NB4 (cell line): ENCODE results near the gene KCNQ1.

ENCODE experiments used
- DNase-seq: peaks from one replicate; pipeline ENCODE4 v3.0.0; 2010; ENCODE audit warnings: low read depth
- H3K4me3 ChIP-seq: one replicate; pipeline ENCODE4 v1.5.1; 2011; ENCODE audit warnings: mild to moderate bottlenecking, low read depth, low read length, moderate library complexity
- MYC ChIP-seq: IDR thresholded peaks from 2 replicates; pipeline ENCODE4 v1.6.1; 2011; ENCODE audit warnings: low read depth, low read length
- POLR2A ChIP-seq: IDR thresholded peaks from 2 replicates; pipeline ENCODE4 v1.6.1; 2011; ENCODE audit warnings: mild to moderate bottlenecking; ENCODE audit not compliant: insufficient read length; ENCODE audit errors: extremely low read depth
- TF ChIP-seq, protein P1 (sequence below): IDR thresholded peaks from one replicate; pipeline ENCODE4 v1.5.1; 2012; ENCODE audit warnings: low read depth, low read length
- TF ChIP-seq, protein P2 (sequence below): IDR thresholded peaks from 2 replicates; pipeline ENCODE4 v1.6.1; 2011; ENCODE audit warnings: low read depth, low read length

KCNQ1 gene

DNA sequence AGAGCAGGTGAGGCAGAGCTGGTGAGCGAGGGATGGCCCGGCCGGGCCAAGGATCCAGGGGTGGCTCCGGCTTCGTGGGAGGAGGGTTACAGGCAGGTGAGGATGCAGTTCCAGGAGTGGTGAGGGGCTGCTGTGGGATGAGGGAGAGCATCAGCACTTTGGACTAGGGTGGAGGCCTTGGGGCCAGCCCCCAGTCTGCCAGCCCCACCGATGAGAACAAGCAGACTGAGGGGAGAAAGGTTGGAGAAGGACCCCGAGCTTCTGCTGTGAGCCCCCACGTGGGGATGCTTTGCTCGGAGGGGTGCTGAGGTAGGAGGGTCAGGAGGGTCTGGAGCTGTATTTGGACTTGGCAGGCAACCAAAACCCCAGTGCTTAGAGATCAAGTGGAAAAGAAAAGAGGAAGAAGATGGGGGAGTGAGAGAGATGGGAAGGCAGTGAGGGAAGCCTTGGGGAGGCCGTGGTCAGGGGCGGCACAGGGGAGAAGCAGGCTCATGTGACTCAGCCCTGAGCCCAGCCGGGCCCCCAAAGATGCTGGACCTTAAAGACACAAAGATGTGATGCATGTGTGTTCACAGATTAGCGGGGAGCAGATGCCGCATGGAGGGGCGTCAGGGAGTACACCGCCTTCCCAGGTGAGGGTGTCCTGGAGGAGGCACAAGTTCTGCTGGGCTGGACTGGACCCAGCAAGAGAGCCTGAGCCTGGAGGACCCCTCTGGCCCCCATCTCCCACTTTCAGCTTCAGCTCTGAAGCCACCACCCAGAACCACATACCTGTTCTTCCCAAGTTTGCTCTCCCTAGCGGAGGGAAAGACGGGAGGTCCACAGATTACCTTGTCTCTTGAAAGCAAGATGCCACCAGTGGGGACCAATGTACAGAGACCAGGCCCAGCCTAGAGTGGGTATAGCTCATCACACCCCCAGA lies 349.5 kb downstream of the KCNQ1 start:
- peak; percentile 70 for DNase-seq
- no peak overlapping the region for H3K4me3 ChIP-seq
- TF ChIP-seq, protein P1, sequence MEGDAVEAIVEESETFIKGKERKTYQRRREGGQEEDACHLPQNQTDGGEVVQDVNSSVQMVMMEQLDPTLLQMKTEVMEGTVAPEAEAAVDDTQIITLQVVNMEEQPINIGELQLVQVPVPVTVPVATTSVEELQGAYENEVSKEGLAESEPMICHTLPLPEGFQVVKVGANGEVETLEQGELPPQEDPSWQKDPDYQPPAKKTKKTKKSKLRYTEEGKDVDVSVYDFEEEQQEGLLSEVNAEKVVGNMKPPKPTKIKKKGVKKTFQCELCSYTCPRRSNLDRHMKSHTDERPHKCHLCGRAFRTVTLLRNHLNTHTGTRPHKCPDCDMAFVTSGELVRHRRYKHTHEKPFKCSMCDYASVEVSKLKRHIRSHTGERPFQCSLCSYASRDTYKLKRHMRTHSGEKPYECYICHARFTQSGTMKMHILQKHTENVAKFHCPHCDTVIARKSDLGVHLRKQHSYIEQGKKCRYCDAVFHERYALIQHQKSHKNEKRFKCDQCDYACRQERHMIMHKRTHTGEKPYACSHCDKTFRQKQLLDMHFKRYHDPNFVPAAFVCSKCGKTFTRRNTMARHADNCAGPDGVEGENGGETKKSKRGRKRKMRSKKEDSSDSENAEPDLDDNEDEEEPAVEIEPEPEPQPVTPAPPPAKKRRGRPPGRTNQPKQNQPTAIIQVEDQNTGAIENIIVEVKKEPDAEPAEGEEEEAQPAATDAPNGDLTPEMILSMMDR = no peak

DNA sequence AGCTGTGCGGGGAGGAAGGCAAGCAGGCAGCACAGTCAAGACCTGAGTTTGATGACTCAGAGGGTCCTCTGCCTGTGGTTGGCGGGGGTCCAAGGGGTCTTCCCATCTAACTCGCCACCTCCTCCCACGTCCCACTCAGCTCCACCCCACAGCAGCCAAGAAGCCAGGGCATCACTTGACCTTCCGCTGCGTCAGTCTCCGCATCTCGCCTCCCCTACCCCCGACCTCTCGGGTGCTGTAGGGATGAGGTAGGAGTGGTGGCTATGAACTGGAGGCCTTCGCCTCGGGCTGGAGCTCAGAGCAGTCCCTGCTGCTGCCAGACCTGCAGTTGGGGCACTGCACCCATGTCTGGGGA lies 350.1 kb downstream of the KCNQ1 start:
- TF ChIP-seq, protein P2, sequence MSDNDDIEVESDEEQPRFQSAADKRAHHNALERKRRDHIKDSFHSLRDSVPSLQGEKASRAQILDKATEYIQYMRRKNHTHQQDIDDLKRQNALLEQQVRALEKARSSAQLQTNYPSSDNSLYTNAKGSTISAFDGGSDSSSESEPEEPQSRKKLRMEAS = no peak
- TF ChIP-seq POLR2A (no peak), MYC (no peak)
- TF ChIP-seq, protein P1 = no peak
- no peak overlapping the region for H3K4me3 ChIP-seq
- DNase-seq = no peak

DNA sequence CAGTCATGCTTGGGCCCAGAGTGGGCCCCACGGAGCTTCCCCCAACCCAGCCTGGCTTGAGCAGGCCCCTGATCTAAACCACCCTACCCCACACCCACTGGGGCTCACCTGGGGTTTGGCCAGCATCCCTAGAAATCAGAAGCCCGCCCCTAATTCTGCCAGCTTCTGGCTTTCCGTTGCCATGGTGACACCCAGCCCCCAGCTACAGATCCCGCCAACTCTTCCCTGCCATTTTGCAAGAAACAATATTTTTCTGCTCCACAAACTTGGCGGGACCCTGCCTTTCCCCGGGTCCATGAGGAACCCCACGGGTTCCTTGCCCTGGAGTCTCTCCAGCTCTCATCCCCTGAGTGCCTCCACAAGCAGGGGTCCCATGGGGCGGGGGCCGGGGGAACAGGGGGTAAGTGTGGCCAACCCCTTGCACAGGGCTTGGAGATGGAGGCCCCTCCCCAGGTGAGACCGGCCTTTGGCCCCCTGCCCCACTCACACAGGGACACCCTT lies 350.7 kb downstream of the KCNQ1 start:
- no peak for TF ChIP-seq MYC
- TF ChIP-seq, protein P1 = no peak
- TF ChIP-seq, protein P2 = no peak
- TF ChIP-seq POLR2A = no peak
- DNase-seq = no peak
- no peak overlapping the region for H3K4me3 ChIP-seq

DNA sequence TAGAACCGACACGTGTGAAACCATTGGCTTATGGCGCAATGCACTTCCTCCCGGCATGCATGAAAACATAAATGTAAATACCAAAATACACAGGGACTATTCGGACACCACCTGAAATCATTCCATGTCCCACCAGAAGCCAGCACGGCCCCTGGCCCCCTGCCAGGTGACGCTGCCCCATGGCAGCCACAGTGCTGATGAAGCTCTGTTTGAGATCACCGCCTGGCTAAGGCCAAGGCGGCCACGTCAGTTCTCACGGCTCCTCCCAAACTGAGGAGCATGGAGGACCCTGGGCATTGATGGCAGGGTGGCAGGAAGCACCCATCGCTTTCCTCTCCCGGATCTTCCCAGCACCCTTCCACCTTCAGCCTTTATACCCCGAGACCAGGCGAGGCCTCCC lies 351.3 kb downstream of the KCNQ1 start:
- TF ChIP-seq, protein P2 = no peak
- TF ChIP-seq, protein P1 = no peak
- TF ChIP-seq MYC (no peak), POLR2A (no peak)
- H3K4me3 ChIP-seq = no peak overlapping the region
- no peak for DNase-seq

DNA sequence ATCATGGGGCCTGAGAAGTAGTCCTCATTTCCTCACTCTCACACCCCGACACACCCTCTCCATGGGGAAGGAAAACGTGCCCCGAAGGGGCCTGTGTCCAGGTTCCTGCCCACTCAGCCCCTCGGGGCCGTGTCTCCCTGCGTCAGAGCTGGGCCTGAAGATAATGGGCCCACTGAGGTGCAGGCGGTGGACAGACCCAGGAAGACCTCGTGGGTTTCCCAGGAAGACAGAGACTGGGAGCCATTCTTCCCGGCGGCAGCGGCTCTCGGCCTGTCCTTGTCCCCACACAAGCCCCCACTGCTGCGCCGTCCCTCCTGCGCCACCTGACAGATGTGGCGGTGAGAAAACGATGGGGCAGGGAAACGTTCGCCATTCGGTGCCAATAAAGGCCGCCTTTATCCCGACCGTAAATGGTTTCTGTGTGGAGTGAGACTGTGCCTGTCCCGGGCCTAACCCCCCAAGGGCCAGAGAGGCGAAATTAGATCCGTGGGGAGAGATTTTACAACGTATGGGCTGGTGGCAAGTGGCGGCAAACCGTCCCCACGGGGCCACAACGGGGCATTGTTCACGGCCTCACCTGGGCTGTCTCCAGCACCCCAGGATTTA lies 351.8 kb downstream of the KCNQ1 start:
- no peak overlapping the region for H3K4me3 ChIP-seq
- DNase-seq = no peak
- TF ChIP-seq, protein P1 = no peak
- TF ChIP-seq MYC = no peak
- TF ChIP-seq POLR2A = no peak
- TF ChIP-seq, protein P2 = no peak
